KMS-11 (cell line): ENCODE data around the gene PPIC.

ENCODE experiments used
- H2AFZ ChIP-seq: fragments of 200-600 bp; sonication (generic); 2 replicates; pipeline ENCODE4 v1.6.1; 2016; ENCODE audit warnings: antibody characterized with exemption, mixed run types, low read depth
- H3K27ac ChIP-seq: fragments of 200-600 bp; sonication (generic); 2 replicates; pipeline ENCODE4 v1.6.1; 2016; ENCODE audit warnings: mild to moderate bottlenecking, mixed run types
- H3K27me3 ChIP-seq: fragments of 200-600 bp; sonication (generic); 2 replicates; pipeline ENCODE4 v1.6.1; 2017; ENCODE audit warnings: mild to moderate bottlenecking, low read depth, mixed run types, moderate library complexity; ENCODE audit not compliant: insufficient read depth
- H3K36me3 ChIP-seq: fragments of 200-600 bp; sonication (generic); 2 replicates; pipeline ENCODE4 v1.6.1; 2017; ENCODE audit warnings: mild to moderate bottlenecking, mixed run types; ENCODE audit not compliant: insufficient read depth
- H3K4me1 ChIP-seq: fragments of 200-600 bp; sonication (generic); 2 replicates; pipeline ENCODE4 v1.6.1; 2016; ENCODE audit warnings: mild to moderate bottlenecking, low read depth, mixed run types; ENCODE audit not compliant: poor library complexity, severe bottlenecking
- H3K4me2 ChIP-seq: fragments of 200-600 bp; sonication (generic); 2 replicates; pipeline ENCODE4 v1.7.0; 2016; ENCODE audit warnings: mild to moderate bottlenecking, mixed run types
- H3K4me3 ChIP-seq: fragments of 200-600 bp; sonication (generic); IDR thresholded peaks from 2 replicates; pipeline ENCODE4 v1.6.1; 2017; ENCODE audit warnings: low read depth, low read length, mixed read lengths; ENCODE audit not compliant: insufficient read depth
- H3K79me2 ChIP-seq: fragments of 200-600 bp; sonication (generic); 2 replicates; pipeline ENCODE4 v1.6.1; 2016; ENCODE audit warnings: low read depth, mixed run types; ENCODE audit not compliant: insufficient read depth
- H3K9ac ChIP-seq: fragments of 200-600 bp; sonication (generic); 2 replicates; pipeline ENCODE4 v1.6.1; 2016; ENCODE audit warnings: mild to moderate bottlenecking, mixed run types
- H4K20me1 ChIP-seq: fragments of 200-600 bp; sonication (generic); 2 replicates; pipeline ENCODE4 v1.6.1; 2016; ENCODE audit warnings: mild to moderate bottlenecking, mixed run types; ENCODE audit not compliant: insufficient read depth
- TF ChIP-seq, protein P1 (sequence below): fragments of 200-600 bp; sonication (generic); conservative IDR thresholded peaks from 2 replicates; pipeline ENCODE4 v1.6.1; 2017; ENCODE audit warnings: low read depth, mild to moderate bottlenecking, antibody characterized with exemption, low read length, moderate library complexity, mixed read lengths

The PPIC gene

GRCh38 chr5:123059455-123059854 lies 22.9 kb upstream of the PPIC start:
- Histone ChIP-seq H3K9ac (no peak overlapping the region), H2AFZ (no peak overlapping the region), H3K4me2 (no peak overlapping the region), H3K36me3 (no peaks in the 10 kb centered on the region), H3K79me2 (no peaks in the 10 kb centered on the region), H3K4me1 (no peaks in the 10 kb centered on the region), H4K20me1 (no peaks in the 10 kb centered on the region), H3K27ac (no peak overlapping the region), H3K4me3 (no peak overlapping the region), H3K27me3 (no peaks in the 10 kb centered on the region)
- TF ChIP-seq, protein P1, sequence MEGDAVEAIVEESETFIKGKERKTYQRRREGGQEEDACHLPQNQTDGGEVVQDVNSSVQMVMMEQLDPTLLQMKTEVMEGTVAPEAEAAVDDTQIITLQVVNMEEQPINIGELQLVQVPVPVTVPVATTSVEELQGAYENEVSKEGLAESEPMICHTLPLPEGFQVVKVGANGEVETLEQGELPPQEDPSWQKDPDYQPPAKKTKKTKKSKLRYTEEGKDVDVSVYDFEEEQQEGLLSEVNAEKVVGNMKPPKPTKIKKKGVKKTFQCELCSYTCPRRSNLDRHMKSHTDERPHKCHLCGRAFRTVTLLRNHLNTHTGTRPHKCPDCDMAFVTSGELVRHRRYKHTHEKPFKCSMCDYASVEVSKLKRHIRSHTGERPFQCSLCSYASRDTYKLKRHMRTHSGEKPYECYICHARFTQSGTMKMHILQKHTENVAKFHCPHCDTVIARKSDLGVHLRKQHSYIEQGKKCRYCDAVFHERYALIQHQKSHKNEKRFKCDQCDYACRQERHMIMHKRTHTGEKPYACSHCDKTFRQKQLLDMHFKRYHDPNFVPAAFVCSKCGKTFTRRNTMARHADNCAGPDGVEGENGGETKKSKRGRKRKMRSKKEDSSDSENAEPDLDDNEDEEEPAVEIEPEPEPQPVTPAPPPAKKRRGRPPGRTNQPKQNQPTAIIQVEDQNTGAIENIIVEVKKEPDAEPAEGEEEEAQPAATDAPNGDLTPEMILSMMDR = no peak

DNA sequence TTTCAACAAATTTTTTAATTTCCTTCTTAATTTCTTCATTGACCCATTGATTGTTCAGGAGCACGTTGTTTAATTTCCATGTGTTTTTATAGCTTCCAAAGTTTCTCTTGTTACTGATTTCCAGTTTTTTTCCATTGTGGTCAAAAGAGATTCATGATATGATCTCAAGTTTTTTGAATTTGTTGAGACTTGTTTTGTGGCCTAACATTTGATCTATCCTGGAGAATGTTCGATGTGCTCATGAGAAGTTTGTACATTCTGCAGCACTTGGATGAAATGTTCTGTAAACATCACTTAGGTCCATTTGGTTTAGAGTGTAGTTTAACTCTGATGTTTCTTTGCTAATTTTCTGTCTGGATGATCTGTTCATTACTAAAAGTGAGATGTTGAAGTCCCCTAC lies 14.7 kb upstream of the PPIC start:
- Histone ChIP-seq H3K79me2 (no peaks in the 10 kb centered on the region), H3K4me2 (no peak overlapping the region), H3K27me3 (no peaks in the 10 kb centered on the region), H3K27ac (no peak overlapping the region), H3K36me3 (no peaks in the 10 kb centered on the region), H3K9ac (no peak overlapping the region), H3K4me1 (no peaks in the 10 kb centered on the region), H3K4me3 (no peak overlapping the region), H4K20me1 (no peaks in the 10 kb centered on the region), H2AFZ (no peak overlapping the region)
- TF ChIP-seq, protein P1 = no peak

DNA sequence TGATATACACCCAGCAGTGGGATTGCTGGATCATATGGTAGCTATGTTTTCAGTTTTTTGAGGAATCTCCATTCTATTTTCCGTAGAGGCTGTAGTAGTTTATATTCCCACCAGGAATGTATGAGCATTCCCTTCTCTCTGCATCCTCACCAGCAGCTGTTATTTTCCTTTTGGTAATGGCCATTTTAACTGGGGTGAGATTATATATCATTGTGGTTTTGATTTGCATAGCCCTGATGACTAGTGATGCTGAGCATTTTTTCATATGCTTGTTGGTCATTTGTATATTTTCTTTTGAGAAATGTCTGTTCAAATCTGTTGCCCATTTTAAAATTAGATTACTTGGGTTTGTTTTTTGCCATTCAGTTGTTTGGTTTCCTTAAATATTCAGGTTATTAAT lies 11.2 kb upstream of the PPIC start:
- Histone ChIP-seq H3K9ac (no peak overlapping the region), H3K36me3 (no peaks in the 10 kb centered on the region), H3K4me2 (no peak overlapping the region), H3K27ac (no peak overlapping the region), H3K4me3 (no peak overlapping the region), H2AFZ (no peak overlapping the region), H3K79me2 (no peaks in the 10 kb centered on the region), H4K20me1 (no peaks in the 10 kb centered on the region), H3K4me1 (no peaks in the 10 kb centered on the region), H3K27me3 (no peaks in the 10 kb centered on the region)
- TF ChIP-seq, protein P1 = no peak

- H3K9ac ChIP-seq = no peak overlapping the region
Observed at GRCh38 chr5:123046222-123046621, 9.7 kb upstream of the PPIC start.

More at GRCh38 chr5:123046222-123046621, 9.7 kb upstream of the PPIC start:
- Histone ChIP-seq H3K4me3 (no peak overlapping the region), H3K36me3 (no peaks in the 10 kb centered on the region), H3K79me2 (no peaks in the 10 kb centered on the region), H3K27ac (no peak overlapping the region), H4K20me1 (no peaks in the 10 kb centered on the region; the same call in 1 of the 2 replicates), H3K27me3 (no peaks in the 10 kb centered on the region), H3K4me2 (no peak overlapping the region), H3K4me1 (no peaks in the 10 kb centered on the region), H2AFZ (no peak overlapping the region)
- TF ChIP-seq, protein P1 = no peak
